GM19025 (cell line): ENCODE results near the gene METTL8.

Source experiments
- ATAC-seq: cut with Tn5 transposase; IDR thresholded peaks from one replicate; pipeline ENCODE4 v1.9.1; 2021; ENCODE audit warnings: mild to moderate bottlenecking, low read depth, moderate library complexity; ENCODE audit not compliant: unreplicated experiment

Gene METTL8

GRCh38 chr2:171347591-171348032 lies 86.2 kb downstream of the METTL8 start:
- no peak for ATAC-seq

GRCh38 chr2:171346723-171347557 lies 86.8 kb downstream of the METTL8 start:
- ATAC-seq: no peak

- no peak for ATAC-seq
These were observed 87.6 kb downstream of the METTL8 start for GRCh38 chr2:171345971-171346722.

GRCh38 chr2:171344182-171344581 lies 89.6 kb downstream of the METTL8 start:
- no peak for ATAC-seq

GRCh38 chr2:171342067-171342413 lies 91.8 kb downstream of the METTL8 start:
- no peak for ATAC-seq

GRCh38 chr2:171341394-171342066 lies 92.3 kb downstream of the METTL8 start:
- no peak for ATAC-seq

GRCh38 chr2:171334946-171335345 lies 98.8 kb downstream of the METTL8 start:
- no peak for ATAC-seq

GRCh38 chr2:171334171-171334570 lies 99.6 kb downstream of the METTL8 start:
- ATAC-seq: no peak

- ATAC-seq: no peak
These were observed 103.4 kb downstream of the METTL8 start for GRCh38 chr2:171330155-171330956.

- no peak for ATAC-seq
These were observed 106.7 kb downstream of the METTL8 start for GRCh38 chr2:171327043-171327496.

GRCh38 chr2:171325886-171326585 lies 107.8 kb downstream of the METTL8 start:
- no peak for ATAC-seq

GRCh38 chr2:171323971-171324528 lies 109.7 kb downstream of the METTL8 start:
- ATAC-seq: no peak

GRCh38 chr2:171322928-171323327 lies 110.9 kb downstream of the METTL8 start:
- no peak for ATAC-seq

GRCh38 chr2:171320731-171321130 lies 113.1 kb downstream of the METTL8 start:
- no peak for ATAC-seq

GRCh38 chr2:171320208-171320621 lies 113.6 kb downstream of the METTL8 start:
- ATAC-seq: peak; percentile 29

- peak; percentile 52 for ATAC-seq
These were observed 114.5 kb downstream of the METTL8 start for GRCh38 chr2:171319164-171319810.

- no peak for ATAC-seq
These were observed 115.3 kb downstream of the METTL8 start for GRCh38 chr2:171318463-171318934.

GRCh38 chr2:171317492-171318125 lies 116.2 kb downstream of the METTL8 start:
- peak; percentile 18 for ATAC-seq
